HG03571 (cell line): ENCODE data around the gene KRTAP10-7.
"Not testable (repeated sequence)": the region's sequence is repeated elsewhere in the genome, so short reads cannot be mapped to it uniquely, and the experiment has no call there.

ENCODE experiments used
- ATAC-seq: cut with Tn5 transposase; IDR thresholded peaks from one replicate; pipeline ENCODE4 v1.9.1; 2021; ENCODE audit not compliant: unreplicated experiment

KRTAP10-7 gene

DNA sequence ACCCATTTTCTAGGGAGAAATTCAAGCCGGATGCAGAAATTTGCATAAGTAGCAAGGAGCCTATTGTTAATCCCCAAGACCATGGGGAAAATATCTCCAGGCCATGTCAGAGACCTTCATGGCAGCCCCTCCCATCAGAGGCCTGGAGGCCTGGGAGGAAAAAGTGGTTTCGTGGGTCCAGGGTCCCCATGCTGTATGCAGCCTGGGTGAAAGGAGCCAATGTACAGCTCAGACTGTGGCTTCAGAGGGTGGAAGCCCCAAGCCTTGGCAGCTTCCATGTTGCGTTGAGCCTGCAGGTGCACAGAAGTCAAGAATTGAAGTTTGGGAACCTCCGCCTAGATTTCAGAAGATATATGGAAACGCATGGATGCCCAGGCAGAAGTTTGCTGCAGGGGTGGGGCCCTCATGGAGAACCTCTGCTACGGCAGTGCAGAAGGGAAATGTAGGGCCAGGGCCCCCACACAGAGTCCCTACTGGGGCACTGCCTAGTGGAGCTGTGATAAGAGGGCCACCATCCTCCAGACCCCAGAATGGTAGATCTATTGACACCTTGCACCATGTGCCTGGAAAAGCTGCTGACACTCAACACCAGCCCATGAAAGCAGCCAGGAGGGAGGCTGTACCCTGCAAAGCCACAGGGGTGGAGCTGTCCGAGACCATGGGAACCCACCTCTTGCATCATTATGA, 9.9 kb downstream of the KRTAP10-7 start:
- not testable (repeated sequence) for ATAC-seq

DNA sequence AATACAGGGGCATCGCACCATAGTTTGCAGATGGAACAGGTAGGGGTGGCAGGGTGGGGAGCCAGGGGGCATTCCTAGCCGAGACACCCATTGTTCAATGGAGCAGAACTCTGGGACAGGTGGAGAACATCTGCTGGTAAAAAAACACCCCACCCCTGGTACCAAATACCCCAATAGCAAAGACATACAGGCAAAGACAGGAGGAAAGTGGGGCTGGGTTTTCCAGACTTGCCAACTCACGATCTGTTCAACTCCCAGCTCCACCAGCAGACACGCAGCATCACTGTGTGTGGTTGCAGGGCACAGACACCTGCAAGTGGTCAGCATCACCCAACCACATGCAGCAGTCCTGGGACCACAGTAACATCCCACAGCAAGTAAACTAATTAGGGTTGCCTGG, 11.2 kb downstream of the KRTAP10-7 start:
- no peak for ATAC-seq

DNA sequence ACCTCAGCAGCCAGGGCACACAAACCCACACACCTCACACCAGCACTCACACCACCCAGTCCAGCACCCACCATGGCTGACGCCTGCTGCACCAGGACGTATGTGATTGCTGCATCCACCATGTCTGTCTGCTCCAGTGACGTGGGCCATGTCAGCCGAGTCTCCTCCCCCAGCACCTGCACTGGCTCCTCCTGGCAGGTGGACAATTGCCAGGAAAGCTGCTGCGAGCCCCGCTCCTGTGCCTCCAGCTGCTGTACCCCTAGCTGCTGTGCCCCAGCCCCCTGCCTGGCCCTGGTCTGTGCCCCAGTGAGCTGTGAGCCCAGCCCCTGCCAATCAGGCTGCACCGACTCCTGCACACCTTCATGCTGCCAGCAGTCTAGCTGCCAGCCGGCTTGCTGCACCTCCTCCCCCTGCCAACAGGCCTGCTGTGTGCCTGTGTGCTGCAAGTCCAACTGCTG, 11.7 kb downstream of the KRTAP10-7 start, which contains the start of gene KRTAP10-8:
KRTAP10-8 (plus strand) TSS at position 51 of the 458 bp plus-strand sequence; CDS start at position 73, 22 bp downstream.
- no peak for ATAC-seq

DNA sequence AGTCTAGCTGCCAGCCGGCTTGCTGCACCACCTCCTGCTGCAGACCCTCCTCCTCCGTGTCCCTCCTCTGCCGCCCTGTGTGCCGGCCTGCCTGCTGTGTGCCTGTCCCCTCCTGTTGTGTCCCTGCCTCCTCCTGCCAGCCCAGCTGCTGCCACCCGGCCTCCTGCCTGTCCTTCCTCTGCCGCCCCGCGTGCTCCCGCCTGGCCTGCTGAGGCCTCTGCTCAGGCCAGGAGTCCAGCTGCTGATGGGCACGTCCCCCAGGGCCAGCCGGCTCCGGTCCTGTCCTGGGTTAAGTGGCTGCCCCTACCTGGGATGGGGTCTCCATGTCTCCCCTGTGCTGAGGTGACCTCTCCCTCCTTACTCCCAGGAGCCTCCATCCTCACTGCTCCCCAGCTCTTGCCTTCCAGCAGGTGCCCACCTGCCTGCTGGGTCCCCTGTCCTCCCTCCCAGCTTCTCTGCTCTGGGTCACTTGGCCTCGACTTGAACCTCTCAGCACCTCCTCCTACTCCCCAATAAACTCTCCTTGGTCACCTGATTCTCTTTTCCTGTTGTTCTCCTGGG, 12.4 kb downstream of the KRTAP10-7 start:
- ATAC-seq, result no peak

DNA sequence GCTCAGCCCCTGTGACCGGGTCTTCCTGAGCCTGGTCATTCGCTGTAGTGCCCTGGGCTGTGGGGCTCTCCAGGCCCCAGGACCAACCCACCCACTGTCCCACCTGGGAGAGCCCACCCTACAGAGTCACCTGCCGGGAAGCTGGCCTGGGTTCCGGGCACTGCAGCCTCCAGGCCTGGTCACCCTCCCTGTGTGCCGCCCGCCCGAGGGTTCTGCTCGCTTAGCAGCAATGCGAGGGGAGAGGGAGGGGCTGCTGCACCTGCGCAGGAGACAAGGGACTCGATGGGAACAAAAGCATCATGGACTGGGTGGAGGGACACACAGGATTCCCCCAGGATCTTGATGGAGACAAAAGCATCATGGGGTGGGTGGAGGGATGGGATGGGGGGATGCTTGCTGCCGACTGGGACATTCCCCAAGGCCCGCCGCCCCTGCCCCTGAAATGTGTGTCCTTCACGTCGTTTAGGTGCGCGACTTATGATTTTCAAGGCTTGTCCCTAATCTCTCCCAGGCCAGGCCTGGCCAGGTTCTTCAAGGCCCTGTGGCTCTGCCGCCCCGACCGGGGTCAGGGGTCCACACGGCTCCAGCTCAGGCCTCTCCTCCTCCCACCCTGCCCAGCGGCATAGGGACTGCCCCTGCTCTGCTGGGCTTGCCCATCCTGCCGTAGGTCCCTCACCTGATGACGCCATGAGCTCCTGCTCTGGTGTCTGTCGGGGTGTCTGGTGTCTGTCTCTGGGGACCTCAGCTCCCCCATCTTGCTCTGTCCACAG, 13.2 kb downstream of the KRTAP10-7 start:
- ATAC-seq, result no peak

DNA sequence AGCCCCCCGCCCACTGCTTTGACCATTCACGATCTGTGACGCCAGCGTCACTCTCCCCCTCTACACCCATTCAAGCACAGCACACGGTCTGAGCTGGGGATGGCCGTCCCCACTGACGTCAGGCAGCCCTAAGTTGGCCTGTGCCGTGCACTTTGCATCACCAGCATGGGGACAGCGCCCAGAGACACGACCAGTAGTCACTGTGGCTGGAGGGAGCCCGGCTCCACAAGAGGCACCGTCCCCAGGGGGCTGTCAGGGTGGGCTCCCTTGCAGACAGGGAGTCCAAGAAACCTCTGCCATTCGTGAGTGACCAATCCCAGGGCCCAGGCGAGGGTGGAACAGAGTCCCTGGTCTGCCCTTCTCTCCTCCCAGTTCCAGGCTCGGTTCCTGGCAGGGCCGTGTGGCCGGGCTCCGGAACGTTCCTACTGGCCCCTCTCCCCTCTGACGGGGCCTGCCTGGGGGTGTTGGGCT, 13.8 kb downstream of the KRTAP10-7 start:
- no peak for ATAC-seq

DNA sequence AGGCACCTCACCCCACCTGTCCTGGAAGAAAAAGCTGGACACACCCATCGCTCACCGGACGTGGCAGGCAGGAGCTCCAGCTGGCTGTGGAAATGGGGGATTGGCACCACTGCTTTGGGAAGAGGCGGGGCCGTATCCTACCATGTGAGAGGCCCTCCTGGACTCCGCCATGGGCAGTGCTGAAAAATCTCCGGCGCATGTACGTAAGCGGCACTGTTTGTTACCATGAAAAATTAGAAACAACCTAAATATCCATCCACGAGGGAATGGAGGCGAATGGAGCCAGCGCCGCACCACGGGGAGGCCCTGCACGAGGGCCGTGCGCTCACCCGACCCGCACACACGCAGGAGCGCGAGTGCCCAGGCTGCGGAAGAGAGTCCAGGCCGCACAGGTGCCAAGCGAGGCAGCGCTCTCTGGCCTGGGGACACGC, 14.6 kb downstream of the KRTAP10-7 start:
- no peak for ATAC-seq

DNA sequence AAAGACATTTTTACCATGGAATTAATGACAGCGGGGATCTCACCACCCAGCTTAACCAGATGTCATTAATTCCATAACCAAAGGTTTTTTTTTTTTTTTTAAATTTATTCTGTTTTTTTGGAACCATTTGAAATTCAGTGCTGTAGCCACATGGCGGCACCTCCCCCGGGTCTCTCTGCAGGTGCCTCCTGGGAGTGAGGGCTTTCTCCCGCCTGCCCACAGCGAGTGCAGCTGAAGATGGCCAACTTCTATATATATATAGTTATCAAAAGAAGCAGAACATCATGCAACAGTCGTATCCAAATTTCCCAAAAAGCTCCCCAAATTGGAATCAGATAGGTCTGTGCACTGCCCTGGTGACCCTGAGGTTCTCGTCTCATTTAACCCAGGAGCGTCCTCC, 15.1 kb downstream of the KRTAP10-7 start:
- no peak for ATAC-seq

DNA sequence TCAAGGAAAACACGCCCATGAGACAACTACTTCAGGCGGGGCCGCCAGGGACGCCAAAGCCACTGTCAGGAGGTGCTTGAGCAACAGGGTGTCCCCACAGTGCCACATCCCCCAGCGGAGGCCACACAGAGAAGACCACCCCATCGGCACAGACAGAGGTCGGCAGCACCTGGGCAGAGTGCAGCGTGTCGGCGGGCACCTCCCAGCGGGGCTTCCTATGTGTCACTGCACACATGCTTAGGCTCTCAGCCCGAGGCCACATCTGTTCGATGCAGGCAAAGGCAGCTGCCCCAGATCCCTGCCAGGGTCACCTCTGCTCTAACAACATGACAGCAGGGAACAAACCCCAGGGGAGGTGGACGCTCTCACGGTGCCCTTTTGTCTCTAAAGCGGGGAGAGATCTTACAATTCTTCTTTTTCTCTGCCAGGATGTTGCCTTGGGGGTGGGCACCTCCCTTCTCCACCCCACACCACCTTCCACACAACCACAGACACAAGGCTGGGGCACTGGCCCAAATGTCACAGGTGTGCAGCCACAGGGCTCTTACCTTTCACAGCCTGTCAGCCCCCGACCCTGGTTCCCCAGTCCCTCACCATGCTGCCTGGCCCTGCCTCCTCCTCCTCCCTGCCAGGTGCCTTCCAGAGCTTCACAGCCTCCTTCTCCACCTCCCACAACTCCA, 15.7 kb downstream of the KRTAP10-7 start:
- no peak for ATAC-seq

DNA sequence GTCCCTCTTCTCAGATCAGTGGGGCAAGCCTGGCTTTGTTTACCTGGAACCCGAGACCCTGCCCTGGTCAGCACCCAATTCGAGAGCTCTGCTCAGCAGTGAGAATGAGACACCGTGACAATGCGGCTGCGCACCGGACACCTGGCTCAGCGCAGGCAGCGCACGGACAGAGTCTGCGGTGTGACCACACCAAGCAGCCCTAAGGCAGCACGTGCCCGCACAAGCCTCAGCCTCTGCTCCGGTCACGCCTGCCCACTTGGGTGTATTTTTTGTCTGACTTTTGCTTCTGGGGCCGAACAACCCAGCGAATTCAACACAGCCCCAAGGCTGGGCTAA, 16.2 kb downstream of the KRTAP10-7 start:
- ATAC-seq, result no peak

DNA sequence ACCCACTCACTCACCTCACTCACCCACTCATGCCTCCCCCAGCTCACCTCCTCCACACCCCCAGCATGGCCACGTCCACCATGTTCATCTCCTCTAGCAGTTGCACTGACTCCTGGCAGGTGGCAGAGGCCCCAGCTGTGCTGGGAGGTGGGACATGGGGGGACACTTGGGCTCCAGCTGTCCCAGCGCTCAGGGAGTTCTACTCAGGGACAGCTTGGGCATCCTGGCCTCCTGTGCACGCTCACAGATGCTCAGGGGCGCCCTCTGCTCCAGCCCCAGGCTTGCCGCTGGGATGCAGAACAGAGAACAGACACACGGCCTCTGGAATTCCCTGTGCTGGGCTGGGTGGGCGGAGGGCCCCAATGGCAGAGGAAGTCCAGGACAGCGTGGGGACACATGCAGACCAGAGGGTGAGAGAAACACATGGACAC, 16.7 kb downstream of the KRTAP10-7 start:
- no peak for ATAC-seq

DNA sequence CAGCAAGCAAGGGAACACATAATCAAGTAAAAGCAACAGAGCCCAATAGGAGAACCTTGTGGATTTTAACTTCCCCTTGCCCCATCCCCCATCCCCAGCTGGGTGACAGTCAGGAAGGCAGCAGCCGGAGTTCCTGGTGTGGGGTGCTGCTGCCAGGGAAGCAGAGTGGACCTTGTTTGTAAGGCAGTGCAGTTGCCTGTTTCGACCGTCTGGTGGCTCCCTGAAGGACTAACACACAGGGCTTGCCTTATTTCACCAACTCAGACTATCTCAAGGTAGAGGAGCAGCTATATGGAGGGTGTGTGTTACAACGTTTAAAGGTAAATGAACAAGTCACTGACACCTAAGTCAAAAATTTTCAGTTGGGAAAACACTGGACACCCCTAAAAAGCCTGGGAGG, 18.1 kb downstream of the KRTAP10-7 start:
- no peak for ATAC-seq

DNA sequence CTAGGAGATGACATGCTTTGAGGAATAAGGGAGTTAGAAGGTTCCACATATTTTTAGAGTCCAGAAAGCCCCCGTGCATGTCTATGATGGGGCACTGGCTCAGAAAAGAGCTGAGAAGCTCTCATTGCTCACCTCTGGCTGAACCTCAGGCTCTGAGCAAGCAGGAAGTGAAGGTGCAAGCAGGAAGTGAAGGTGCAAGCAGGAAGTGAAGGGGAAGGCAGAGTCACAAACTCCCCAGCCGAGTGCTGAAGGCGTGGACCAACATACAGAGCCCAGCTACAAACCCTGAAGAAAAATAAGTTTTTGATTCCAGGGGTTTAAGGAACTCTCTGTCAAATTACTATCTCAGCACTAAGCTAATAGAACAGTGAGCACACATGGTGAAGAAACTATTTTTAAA, 18.5 kb downstream of the KRTAP10-7 start:
- no peak for ATAC-seq

DNA sequence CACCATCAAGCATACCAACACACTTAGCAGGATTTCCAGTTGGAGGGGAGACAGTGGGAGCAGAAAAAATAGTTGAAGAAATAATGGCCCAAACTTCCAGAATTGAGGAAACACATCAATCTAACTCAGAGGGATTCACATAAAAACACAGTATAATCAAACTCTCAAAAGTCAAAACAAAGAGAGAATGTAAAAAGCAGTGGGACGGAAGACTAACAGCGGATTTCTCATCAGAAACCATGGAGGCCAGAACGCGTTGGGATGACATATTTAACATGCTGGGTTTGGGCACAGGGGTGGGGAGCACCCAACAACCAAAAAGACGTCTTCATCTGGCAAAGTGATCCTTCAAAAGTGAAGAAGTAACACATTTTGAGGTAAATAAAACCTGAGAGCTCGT, 19.5 kb downstream of the KRTAP10-7 start:
- ATAC-seq, result no peak

DNA sequence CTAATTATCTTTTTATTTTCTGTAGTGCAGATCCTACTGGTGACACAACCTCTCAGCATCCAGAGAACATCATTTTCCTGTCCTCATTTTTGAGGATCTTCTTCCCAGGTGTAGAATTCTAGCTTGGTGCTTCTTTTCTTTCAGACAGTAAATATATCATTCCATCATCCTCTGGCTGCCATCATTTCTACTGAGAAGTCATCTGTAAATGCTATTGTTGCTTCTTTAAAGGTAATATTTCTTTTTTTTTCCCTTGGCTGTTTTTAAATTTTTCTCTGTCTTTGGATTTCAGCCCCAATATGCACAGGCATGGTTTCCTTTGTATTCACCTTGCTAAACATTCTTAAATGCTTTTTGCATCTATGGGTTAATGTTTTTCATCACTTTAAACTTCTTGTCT, 23.2 kb downstream of the KRTAP10-7 start:
- ATAC-seq, result no peak

DNA sequence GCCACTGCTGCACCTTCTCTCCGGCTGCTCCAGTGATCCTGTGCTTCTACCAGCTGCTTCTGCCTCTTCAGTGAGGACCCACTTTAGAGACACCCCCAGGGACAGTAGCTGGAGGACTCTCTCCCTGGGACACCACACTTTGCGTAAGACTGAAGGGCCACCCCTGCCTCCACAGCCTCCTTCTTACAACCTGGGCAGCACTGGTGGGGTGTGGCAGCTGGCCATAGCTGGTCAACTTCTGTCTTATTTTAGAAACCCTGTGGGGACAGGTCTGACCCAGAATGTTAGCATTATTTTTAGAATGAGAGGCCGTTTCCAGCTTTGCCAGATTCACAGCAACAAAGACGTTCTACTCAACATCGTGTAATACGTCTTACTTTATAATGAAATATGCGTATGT, 25.4 kb downstream of the KRTAP10-7 start:
- no peak for ATAC-seq

DNA sequence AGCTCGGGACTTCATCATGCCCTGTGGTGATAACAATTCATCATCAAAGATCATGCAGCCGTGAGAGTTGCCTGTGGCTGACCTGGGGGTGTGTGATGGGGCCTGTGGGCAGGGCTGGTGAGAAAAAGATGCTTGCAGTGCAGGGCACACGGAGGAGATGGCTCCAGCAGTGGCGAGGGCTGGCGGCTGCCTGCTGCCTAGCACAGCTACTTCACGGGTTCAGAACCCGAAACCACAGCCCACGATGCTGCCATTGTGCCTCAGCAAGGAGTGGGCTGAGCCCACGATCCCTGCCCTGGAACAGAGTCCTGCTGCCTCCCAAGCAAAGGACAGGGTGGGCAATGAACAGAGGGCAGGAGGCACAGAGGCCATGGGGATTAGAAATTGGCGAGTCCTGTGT, 25.9 kb downstream of the KRTAP10-7 start:
- no peak for ATAC-seq

DNA sequence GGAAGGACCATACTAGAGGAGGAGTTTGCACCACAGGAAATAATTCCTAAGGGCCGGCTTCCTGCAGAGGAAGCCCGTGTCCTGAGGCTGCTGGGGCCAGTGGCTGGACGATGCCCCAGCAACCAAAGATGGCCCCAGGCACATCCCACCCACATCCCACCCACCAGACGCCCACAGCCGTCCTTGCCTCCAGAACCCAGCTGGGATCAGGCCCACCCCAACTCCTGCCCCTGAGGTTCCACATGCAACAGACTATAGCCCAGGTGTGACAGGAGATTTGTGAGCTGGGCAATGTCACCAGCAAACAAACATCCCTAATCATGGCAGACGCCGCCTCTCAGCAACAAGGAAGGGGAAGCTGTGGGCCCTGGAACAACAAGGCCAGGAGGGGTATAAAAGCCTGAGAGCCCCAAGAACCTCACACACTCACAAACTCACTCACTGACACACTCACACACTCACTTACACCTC, 26.3 kb downstream of the KRTAP10-7 start, which contains the start of gene KRTAP10-9:
KRTAP10-9 (plus strand) TSS at position 421 of the 471 bp plus-strand sequence. CDS start 79 bp downstream, outside the sequence.
- no peak for ATAC-seq

DNA sequence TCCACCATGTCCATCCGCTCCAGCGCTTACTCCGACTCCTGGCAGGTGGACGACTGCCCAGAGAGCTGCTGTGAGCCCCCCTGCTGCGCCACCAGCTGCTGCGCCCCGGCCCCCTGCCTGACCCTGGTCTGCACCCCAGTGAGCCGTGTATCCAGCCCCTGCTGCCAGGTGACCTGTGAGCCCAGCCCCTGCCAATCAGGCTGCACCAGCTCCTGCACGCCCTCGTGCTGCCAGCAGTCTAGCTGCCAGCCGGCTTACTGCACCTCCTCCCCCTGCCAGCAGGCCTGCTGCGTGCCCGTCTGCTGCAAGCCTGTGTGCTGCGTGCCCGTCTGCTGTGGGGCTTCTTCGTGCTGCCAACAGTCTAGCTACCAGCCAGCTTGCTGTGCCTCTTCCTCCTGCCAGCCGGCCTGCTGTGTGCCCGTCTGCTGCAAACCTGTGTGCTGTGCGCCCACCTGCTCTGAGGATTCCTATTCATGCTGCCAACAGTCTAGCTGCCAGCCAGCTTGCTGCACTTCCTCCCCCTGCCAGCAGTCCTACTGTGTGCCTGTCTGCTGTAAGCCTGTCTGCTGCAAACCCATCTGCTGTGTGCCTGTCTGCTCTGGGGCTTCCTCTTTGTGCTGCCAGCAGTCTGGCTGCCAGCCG, 26.9 kb downstream of the KRTAP10-7 start:
- ATAC-seq, result not testable (repeated sequence)

DNA sequence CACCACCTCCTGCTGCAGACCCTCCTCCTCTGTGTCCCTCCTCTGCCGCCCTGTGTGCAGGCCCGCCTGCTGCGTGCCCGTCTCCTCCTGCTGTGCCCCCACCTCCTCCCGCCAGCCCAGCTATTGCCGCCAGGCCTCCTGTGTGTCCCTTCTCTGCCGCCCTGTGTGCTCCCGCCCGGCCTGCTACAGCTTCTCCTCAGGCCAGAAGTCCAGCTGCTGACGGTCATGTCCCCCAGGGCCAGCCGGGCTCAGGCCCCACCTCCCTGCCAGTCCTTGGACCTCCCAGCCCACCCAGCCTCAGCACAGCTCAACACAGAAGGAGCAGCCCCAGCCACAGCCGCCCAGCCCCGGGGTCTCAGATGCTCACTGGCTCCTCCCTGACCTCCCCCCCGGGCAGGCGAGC, 27.4 kb downstream of the KRTAP10-7 start:
- ATAC-seq, result not testable (repeated sequence)
